ENCODE data around the gene PAX8. TPM values are rescaled to one million over a fixed set of nuclear protein-coding genes. Genes with fewer than 3 reads are reported as not detected.

Gene PAX8
- total RNA-seq, 4 donors from 2014 or later: 0.58 to 2.1 (median 1.1) TPM

DNA sequence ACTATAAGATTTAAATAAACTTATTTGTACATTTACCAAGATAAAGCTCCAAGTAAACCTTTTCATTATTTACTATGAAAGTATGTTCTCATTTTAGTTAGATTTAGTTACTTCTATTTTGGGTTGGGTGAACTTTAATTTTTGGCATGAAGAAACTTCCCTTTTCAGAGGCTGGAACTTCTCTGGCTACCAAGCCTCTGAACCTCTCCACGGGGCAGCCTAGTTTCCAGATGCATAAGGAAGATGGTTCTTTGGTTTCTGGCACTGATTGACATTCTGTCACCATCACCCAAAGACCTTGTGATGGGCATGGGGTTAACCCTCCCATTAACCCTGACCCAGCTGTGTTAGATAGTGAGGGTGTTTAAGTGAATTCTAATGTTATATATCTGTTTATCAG is 87.8 kb downstream of the PAX8 start:
- 47% methylated on average over 1 of the region's 1 CpG for WGBS
- H3K4me1 ChIP-seq: no peaks in the 10 kb centered on the region
- intact Hi-C loops (cut with DNase I): no loop called here
- H3K4me3 ChIP-seq: no peak overlapping the region
- no peak overlapping the region for H3K27ac ChIP-seq (replicated peaks in 1 of 4)
- H3K36me3 ChIP-seq: no peaks in the 10 kb centered on the region
- no peak for DNase-seq (ENCODE audit: extremely low spot score)
- H3K9me3 ChIP-seq: no peaks in the 10 kb centered on the region
- H3K27me3 ChIP-seq: no peaks in the 10 kb centered on the region
- TF ChIP-seq, protein P1, sequence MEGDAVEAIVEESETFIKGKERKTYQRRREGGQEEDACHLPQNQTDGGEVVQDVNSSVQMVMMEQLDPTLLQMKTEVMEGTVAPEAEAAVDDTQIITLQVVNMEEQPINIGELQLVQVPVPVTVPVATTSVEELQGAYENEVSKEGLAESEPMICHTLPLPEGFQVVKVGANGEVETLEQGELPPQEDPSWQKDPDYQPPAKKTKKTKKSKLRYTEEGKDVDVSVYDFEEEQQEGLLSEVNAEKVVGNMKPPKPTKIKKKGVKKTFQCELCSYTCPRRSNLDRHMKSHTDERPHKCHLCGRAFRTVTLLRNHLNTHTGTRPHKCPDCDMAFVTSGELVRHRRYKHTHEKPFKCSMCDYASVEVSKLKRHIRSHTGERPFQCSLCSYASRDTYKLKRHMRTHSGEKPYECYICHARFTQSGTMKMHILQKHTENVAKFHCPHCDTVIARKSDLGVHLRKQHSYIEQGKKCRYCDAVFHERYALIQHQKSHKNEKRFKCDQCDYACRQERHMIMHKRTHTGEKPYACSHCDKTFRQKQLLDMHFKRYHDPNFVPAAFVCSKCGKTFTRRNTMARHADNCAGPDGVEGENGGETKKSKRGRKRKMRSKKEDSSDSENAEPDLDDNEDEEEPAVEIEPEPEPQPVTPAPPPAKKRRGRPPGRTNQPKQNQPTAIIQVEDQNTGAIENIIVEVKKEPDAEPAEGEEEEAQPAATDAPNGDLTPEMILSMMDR (IDR thresholded peaks at IDR 0.05): no peak
- no peak for TF ChIP-seq POLR2AphosphoS5 (IDR thresholded peaks at IDR 0.05)
- TF ChIP-seq POLR2A (IDR thresholded peaks at IDR 0.05; ENCODE audit: low read depth): no peak
- TF ChIP-seq EP300 (IDR thresholded peaks at IDR 0.05): no peak

DNA sequence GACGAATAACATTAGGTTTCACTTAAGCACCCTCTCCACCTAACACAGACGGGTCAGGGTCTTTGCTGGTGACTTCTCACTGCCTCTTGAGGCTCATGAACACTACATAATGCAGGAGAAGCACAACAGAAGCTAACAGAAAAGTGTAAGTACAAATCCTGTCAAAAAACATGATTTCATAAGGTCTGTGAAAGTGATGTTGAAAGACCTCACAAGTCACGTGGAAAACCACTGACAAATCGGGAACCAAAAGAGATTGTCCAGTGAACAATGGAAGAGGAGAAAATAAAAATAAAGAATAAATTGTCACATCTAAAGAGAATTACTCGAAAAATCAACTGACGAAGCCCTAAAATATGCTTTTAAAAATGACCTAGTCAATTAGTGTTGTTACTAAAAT is 91.0 kb downstream of the PAX8 start:
- intact Hi-C loops (cut with DNase I): no loop called here
- Histone ChIP-seq H3K4me3 (no peak overlapping the region), H3K4me1 (no peaks in the 10 kb centered on the region), H3K27me3 (no peaks in the 10 kb centered on the region), H3K9me3 (no peaks in the 10 kb centered on the region), H3K36me3 (no peaks in the 10 kb centered on the region), H3K27ac (replicated peaks in 1 of 4) (no peak overlapping the region)
- no peak for TF ChIP-seq POLR2A (IDR thresholded peaks at IDR 0.05; ENCODE audit: low read depth)
- TF ChIP-seq, protein P1 (IDR thresholded peaks at IDR 0.05): no peak
- no peak for TF ChIP-seq POLR2AphosphoS5 (IDR thresholded peaks at IDR 0.05)
- TF ChIP-seq EP300 (IDR thresholded peaks at IDR 0.05): no peak
- WGBS: 77% methylated on average over 6 of the region's 6 CpGs
- DNase-seq (ENCODE audit: extremely low spot score): no peak

DNA sequence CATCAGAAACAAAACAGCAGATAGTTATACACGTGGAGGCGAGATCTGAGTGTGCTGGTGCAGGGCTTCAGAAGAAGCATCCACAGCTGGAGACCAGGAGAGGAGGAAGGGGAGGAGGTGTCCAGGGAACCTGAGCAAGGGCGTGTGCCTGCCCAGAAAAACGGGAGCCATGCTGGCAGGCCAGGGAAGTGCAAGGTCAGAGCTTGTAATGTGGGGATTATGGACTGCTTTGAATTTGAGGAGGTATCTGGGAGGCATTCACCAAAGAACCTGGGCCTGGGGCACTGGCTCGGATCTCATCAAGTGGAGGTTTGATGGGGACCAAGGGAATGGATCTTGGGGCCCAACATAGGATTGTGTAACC is 92.3 kb downstream of the PAX8 start:
- Histone ChIP-seq H3K27me3 (no peaks in the 10 kb centered on the region), H3K9me3 (no peaks in the 10 kb centered on the region), H3K4me1 (no peaks in the 10 kb centered on the region), H3K36me3 (no peaks in the 10 kb centered on the region), H3K27ac (replicated peaks in 1 of 4) (no peak overlapping the region), H3K4me3 (no peak overlapping the region)
- WGBS: 87% methylated on average over 5 of the region's 5 CpGs
- no peak for DNase-seq (ENCODE audit: extremely low spot score)
- intact Hi-C loops (cut with DNase I): no loop called here
- TF ChIP-seq POLR2AphosphoS5 (IDR thresholded peaks at IDR 0.05): no peak
- TF ChIP-seq POLR2A (IDR thresholded peaks at IDR 0.05; ENCODE audit: low read depth): no peak
- TF ChIP-seq, protein P1 (IDR thresholded peaks at IDR 0.05): no peak
- TF ChIP-seq EP300 (IDR thresholded peaks at IDR 0.05): no peak

DNA sequence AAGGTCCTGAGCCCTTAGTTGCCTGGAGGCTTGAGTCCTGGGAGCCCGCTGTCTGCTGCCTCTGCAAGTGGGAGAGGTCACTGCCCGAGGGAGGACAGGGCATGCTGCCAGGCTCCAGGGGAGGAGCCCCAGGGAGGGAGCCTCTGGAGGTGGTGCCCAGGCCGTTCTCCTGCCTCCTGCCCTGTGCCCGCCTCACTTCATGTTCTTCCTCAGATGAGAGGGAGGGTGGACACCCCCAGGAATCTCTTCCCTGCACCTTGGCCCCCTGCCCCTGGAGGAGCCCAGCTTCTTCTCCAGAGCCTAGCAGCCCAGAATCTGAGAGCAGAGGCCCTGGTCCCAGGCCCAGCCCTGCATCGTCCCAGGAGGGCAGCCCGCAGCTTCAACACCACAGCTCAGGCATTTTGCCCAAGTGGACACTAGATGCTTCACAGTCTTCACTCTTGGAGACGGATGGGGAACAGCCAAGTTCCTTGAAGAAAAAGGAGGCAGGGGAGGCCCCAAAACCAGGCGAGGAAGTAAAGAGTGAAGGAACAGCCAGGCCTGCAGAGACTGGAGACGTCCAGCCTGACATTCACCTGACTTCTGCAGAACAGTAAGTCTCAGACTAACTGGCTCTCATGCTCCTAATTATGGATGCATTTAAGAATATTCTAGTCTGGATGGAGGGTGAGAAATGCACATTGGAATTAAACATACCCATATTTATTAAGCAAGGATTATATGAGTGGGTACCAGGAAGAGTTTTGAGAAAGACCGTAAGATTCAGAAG is 92.9 kb downstream of the PAX8 start:
- intact Hi-C loops (cut with DNase I): no loop called here
- H3K36me3 ChIP-seq: no peaks in the 10 kb centered on the region
- no peaks in the 10 kb centered on the region for H3K4me1 ChIP-seq
- H3K4me3 ChIP-seq: no peak overlapping the region
- no peak for TF ChIP-seq EP300 (IDR thresholded peaks at IDR 0.05)
- TF ChIP-seq POLR2AphosphoS5 (IDR thresholded peaks at IDR 0.05): no peak
- TF ChIP-seq, protein P1 (IDR thresholded peaks at IDR 0.05): no peak
- TF ChIP-seq POLR2A (IDR thresholded peaks at IDR 0.05; ENCODE audit: low read depth): no peak
- no peaks in the 10 kb centered on the region for H3K27me3 ChIP-seq
- 75% methylated on average over 6 of the region's 10 CpGs for WGBS
- no peak for DNase-seq (ENCODE audit: extremely low spot score)
- H3K9me3 ChIP-seq: no peaks in the 10 kb centered on the region
- H3K27ac ChIP-seq (replicated peaks in 1 of 4): no peak overlapping the region
